ENCODE data around the gene SLC25A25.
A peak's percentile ranks its signal among the peaks of the same experiment; 100 is the strongest.
"Not testable (repeated sequence)": the region's sequence is repeated elsewhere in the genome, so short reads cannot be mapped to it uniquely, and the experiment has no call there.

Gene SLC25A25

GRCh38 chr9:128124873-128125579, 57.0 kb downstream of the SLC25A25 start:
- DNase-seq (ENCODE audit: low read depth in 2 of 2): peak; percentile 18 to 20

GRCh38 chr9:128125580-128126354, 57.7 kb downstream of the SLC25A25 start:
- no peak for DNase-seq (ENCODE audit: low read depth in 2 of 2)

GRCh38 chr9:128127568-128127989, 59.5 kb downstream of the SLC25A25 start, which contains the start of gene PTGES2:
TSS of gene PTGES2 (minus strand) at chr9:128127729. CDS start at chr9:128127717, 12 bp downstream.
- DNase-seq (ENCODE audit: low read depth in 2 of 2): peak; percentile 71 to 75

GRCh38 chr9:128127990-128128835, 60.2 kb downstream of the SLC25A25 start:
- DNase-seq (ENCODE audit: low read depth in 2 of 2): peak; percentile 67 to 69

- DNase-seq (ENCODE audit: low read depth in 2 of 2): no peak
Measured at GRCh38 chr9:128128836-128129590, 61.0 kb downstream of the SLC25A25 start.

- peak in 1 of 2 donors; percentile 41 for DNase-seq (ENCODE audit: low read depth in 2 of 2)
Measured at GRCh38 chr9:128129976-128130590, 62.1 kb downstream of the SLC25A25 start.

GRCh38 chr9:128130651-128131050, 62.6 kb downstream of the SLC25A25 start:
- not testable (repeated sequence) for DNase-seq (ENCODE audit: low read depth in 2 of 2)

GRCh38 chr9:128131346-128131745, 63.3 kb downstream of the SLC25A25 start:
- DNase-seq (ENCODE audit: low read depth in 2 of 2): not testable (repeated sequence)

- not testable (repeated sequence) for DNase-seq (ENCODE audit: low read depth in 2 of 2)
Measured at GRCh38 chr9:128132139-128132538, 64.1 kb downstream of the SLC25A25 start.

- DNase-seq (ENCODE audit: low read depth in 2 of 2): not testable (repeated sequence)
Measured at GRCh38 chr9:128135561-128135960, 67.5 kb downstream of the SLC25A25 start.

GRCh38 chr9:128136816-128137793, 69.1 kb downstream of the SLC25A25 start:
- no peak for DNase-seq (ENCODE audit: low read depth in 2 of 2)

- no peak for DNase-seq (ENCODE audit: low read depth in 2 of 2)
Measured at GRCh38 chr9:128138001-128138400, 70.0 kb downstream of the SLC25A25 start.

- no peak for DNase-seq (ENCODE audit: low read depth in 2 of 2)
Measured at GRCh38 chr9:128139621-128140020, 71.6 kb downstream of the SLC25A25 start.

- DNase-seq (ENCODE audit: low read depth in 2 of 2): no peak
Measured at GRCh38 chr9:128141604-128142003, 73.6 kb downstream of the SLC25A25 start.

- no peak for DNase-seq (ENCODE audit: low read depth in 2 of 2)
Measured at GRCh38 chr9:128142061-128142460, 74.0 kb downstream of the SLC25A25 start.

GRCh38 chr9:128142596-128142995, 74.6 kb downstream of the SLC25A25 start:
- DNase-seq (ENCODE audit: low read depth in 2 of 2): no peak

- no peak for DNase-seq (ENCODE audit: low read depth in 2 of 2)
Measured at GRCh38 chr9:128143525-128144238, 75.7 kb downstream of the SLC25A25 start.

- DNase-seq (ENCODE audit: low read depth in 2 of 2): no peak
Measured at GRCh38 chr9:128144239-128145181, 76.5 kb downstream of the SLC25A25 start.
